ENCODE data around the gene CALR3.
A peak's percentile ranks its signal among the peaks of the same experiment; 100 is the strongest.

Gene CALR3

GRCh38 chr19:16445238-16446107 is 50.5 kb downstream of the CALR3 start:
- no peak for DNase-seq (ENCODE audit: low read depth)
- TF ChIP-seq, protein P1, sequence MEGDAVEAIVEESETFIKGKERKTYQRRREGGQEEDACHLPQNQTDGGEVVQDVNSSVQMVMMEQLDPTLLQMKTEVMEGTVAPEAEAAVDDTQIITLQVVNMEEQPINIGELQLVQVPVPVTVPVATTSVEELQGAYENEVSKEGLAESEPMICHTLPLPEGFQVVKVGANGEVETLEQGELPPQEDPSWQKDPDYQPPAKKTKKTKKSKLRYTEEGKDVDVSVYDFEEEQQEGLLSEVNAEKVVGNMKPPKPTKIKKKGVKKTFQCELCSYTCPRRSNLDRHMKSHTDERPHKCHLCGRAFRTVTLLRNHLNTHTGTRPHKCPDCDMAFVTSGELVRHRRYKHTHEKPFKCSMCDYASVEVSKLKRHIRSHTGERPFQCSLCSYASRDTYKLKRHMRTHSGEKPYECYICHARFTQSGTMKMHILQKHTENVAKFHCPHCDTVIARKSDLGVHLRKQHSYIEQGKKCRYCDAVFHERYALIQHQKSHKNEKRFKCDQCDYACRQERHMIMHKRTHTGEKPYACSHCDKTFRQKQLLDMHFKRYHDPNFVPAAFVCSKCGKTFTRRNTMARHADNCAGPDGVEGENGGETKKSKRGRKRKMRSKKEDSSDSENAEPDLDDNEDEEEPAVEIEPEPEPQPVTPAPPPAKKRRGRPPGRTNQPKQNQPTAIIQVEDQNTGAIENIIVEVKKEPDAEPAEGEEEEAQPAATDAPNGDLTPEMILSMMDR (IDR thresholded peaks at IDR 0.05; ENCODE audit: control insufficient read depth, extremely low read depth, insufficient read depth): no peak
- H3K4me3 ChIP-seq (ENCODE audit: low read depth, low read length): no peak overlapping the region

GRCh38 chr19:16444269-16444600 is 51.7 kb downstream of the CALR3 start:
- H3K4me3 ChIP-seq (ENCODE audit: low read depth, low read length): no peak overlapping the region
- TF ChIP-seq, protein P1 (IDR thresholded peaks at IDR 0.05; ENCODE audit: control insufficient read depth, extremely low read depth, insufficient read depth): no peak
- no peak for DNase-seq (ENCODE audit: low read depth)

DNA sequence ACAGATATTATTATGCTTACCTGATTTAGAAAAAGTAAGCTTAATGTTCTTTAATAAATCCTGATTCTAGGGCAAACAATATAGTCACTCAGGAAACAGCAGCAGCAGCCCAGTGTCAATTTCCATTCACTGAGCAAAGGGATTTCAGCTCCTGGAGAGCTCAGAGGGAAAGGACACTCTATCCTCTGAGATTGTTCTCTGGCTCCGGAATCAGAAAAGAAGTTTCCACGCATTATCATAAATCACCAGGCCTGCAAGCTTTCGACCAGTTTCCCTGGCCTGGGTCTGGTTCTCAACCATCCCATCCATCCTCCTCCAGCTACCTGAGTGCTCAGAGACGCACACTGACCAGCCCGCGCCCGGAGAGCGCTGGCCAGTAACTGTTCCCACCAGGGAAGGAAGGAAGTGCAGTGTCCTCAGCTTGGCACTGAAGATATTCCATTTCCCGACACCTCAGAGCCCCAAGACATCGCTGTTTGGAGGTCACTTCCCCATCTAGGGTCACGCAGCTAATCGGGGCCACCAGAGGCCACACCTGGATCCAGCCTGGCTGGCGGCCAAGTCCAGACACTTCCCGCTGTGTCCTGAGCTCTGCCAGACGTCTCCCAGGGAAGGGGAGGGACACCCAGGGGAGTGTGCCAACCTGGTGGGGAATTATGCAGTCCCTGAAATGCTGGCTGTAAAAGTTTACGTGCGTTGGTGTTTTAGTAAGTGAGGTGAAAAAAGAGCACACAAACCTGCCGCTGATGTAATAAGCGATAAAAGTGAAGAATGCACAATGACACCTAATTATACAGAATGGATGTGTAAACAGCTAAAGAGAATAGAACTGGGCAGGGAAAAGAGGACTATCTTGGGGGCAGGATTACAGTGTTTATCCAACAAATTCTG is 53.3 kb downstream of the CALR3 start:
- DNase-seq (ENCODE audit: low read depth): peak; percentile 41
- no peak overlapping the region for H3K4me3 ChIP-seq (ENCODE audit: low read depth, low read length)
- TF ChIP-seq, protein P1 (IDR thresholded peaks at IDR 0.05; ENCODE audit: control insufficient read depth, extremely low read depth, insufficient read depth): no peak

DNA sequence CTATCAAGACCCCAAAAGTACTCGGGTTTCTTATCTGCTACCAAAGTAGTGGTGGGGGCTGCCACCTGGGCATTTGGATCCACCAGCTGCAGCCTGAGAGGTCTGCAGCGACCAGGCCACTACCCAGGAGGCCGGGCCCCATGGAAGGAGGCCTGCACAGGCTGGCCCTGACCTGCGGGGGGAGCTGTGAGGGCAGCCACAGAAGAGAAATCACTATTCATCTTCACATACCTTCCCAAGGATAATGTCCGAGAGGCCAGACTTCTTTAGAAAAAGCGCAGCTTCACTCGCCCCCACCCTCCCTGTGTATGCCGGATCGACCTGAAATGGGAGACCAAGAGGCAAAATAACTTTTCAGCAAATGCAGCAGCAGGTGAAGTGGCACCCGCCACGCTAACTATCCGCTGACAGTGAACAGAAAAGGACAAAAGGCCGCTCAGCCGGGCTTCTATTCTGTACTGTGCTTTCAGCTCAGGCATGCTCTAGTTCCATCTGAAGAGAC is 54.3 kb downstream of the CALR3 start:
- DNase-seq (ENCODE audit: low read depth): no peak
- H3K4me3 ChIP-seq (ENCODE audit: low read depth, low read length): no peak overlapping the region
- TF ChIP-seq, protein P1 (IDR thresholded peaks at IDR 0.05; ENCODE audit: control insufficient read depth, extremely low read depth, insufficient read depth): peak; percentile 31

DNA sequence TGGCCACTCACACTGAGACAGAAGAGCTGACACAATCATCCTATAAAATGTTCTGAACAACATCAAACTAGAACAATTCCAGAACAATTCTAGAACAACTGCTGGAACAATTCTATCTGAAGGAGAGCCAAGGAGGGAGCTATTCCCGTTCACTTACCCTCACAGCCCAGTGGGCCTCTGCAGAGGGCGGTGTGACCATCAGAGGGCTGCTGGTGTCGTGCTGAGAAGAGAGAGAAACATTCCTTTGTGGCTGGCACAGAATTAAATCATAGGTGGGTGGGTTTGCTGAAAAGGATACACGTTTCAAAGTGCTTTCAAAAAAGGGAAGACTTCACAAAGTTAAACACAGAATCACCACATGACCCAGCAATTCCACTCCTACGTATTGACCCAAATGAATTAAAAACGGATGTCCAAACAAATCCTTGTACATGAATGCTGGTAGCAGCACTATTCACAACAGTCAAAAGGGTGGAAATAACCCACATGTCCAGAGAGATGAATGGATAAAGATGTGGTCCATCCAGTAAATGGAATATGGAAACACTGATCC is 59.1 kb downstream of the CALR3 start:
- DNase-seq (ENCODE audit: low read depth): no peak
- TF ChIP-seq, protein P1 (IDR thresholded peaks at IDR 0.05; ENCODE audit: control insufficient read depth, extremely low read depth, insufficient read depth): no peak
- no peak overlapping the region for H3K4me3 ChIP-seq (ENCODE audit: low read depth, low read length)

GRCh38 chr19:16435999-16436650 is 59.8 kb downstream of the CALR3 start:
- DNase-seq (ENCODE audit: low read depth): no peak
- TF ChIP-seq, protein P1 (IDR thresholded peaks at IDR 0.05; ENCODE audit: control insufficient read depth, extremely low read depth, insufficient read depth): no peak
- H3K4me3 ChIP-seq (ENCODE audit: low read depth, low read length): no peak overlapping the region

Data from LNCaP clone FGC (cell line).